Astrocyte of the spinal cord (primary cell): ENCODE measurements around the gene CEP192.
"Not testable (repeated sequence)": the region's sequence is repeated elsewhere in the genome, so short reads cannot be mapped to it uniquely, and the experiment has no call there.

Source experiments
- DNase-seq: peaks from one replicate; pipeline ENCODE4 v3.0.0; 2011; ENCODE audit warnings: low read depth, low spot score
- H3K4me3 ChIP-seq: 2 replicates; pipeline ENCODE4 v1.5.1; 2011; ENCODE audit warnings: low read depth, mild to moderate bottlenecking, low read length, moderate library complexity
- in situ Hi-C: cut with HindIII; loops from 2 replicates; pipeline ENCODE4 v1.10.0; 2017; ENCODE audit warnings: low sequenced_read_pairs
- TF ChIP-seq, protein P1 (sequence below): IDR thresholded peaks from 2 replicates; pipeline ENCODE4 v1.5.1; 2012; ENCODE audit warnings: low read depth, mild to moderate bottlenecking, low read length, inconsistent platforms

Gene CEP192

DNA sequence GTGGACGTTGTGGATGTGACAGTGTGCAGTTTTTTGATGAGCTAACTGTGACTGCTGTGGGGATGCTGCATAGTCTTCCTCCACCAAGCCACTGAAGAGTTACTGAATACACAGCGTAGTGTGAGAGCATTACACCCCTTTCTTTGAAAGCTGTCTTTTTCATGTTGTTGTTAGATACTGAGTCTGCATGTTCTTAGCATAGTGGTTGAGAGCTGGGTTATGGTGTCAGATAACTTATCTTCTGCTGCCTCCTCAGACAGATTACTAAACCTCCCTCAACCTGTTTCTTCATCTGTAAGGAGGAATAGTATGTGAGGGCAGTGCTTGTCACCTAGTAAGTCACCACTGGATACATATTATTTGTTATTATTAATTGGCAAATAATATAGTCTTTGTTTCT, 63.2 kb downstream of the CEP192 start:
- TF ChIP-seq, protein P1, sequence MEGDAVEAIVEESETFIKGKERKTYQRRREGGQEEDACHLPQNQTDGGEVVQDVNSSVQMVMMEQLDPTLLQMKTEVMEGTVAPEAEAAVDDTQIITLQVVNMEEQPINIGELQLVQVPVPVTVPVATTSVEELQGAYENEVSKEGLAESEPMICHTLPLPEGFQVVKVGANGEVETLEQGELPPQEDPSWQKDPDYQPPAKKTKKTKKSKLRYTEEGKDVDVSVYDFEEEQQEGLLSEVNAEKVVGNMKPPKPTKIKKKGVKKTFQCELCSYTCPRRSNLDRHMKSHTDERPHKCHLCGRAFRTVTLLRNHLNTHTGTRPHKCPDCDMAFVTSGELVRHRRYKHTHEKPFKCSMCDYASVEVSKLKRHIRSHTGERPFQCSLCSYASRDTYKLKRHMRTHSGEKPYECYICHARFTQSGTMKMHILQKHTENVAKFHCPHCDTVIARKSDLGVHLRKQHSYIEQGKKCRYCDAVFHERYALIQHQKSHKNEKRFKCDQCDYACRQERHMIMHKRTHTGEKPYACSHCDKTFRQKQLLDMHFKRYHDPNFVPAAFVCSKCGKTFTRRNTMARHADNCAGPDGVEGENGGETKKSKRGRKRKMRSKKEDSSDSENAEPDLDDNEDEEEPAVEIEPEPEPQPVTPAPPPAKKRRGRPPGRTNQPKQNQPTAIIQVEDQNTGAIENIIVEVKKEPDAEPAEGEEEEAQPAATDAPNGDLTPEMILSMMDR, result no peak
- DNase-seq, result no peak
- in situ Hi-C loops, result no loop called here
- H3K4me3 ChIP-seq, result no peak overlapping the region

DNA sequence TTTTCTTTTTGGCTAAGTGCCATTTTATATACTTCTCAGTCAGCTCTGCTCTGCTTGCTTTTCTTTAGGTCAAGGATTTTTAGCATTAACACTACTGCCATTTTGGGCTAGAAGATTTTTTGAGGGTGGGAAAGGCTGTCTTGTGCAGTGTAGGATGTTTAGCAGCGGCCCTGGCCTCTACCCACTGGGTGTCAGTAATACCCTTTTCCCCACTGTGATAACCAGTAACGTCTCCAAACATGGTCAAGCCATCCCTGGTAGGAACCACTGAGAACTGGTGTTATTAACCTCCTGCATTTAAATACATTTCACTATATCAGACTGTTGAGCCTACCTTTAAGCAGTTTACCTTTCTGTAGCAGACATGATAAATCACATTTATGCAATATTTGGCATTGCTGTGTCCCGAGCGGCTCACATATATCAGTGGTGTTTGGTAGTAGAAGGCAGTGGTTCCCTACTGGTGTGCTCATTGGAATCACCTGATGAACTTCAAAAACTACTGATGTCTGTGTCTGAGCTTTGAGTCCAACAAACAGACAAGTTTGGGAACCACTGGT, 70.5 kb downstream of the CEP192 start:
- in situ Hi-C loops, result no loop called here
- no peak overlapping the region for H3K4me3 ChIP-seq
- TF ChIP-seq, protein P1, result no peak
- DNase-seq, result no peak

DNA sequence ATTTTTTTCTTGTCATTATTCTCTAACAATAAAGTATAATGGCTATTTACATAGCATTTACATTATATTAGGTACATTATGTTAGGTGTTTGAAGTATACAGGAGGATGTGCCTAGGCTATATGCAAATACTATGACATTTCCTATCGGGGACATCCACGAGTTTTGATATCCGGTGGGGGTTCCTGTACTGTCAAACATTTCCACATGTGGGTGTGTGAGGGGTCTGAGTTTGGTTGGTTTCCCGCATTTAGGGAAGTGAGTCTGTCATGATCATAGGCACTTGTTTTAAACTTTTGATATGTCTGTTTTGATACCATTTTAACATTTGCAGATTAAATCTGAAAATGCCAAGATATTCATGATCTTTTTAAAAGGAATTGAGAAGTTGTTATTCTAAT, 76.0 kb downstream of the CEP192 start:
- no peak overlapping the region for H3K4me3 ChIP-seq
- no peak for DNase-seq
- TF ChIP-seq, protein P1, result no peak
- in situ Hi-C loops, result no loop called here

DNA sequence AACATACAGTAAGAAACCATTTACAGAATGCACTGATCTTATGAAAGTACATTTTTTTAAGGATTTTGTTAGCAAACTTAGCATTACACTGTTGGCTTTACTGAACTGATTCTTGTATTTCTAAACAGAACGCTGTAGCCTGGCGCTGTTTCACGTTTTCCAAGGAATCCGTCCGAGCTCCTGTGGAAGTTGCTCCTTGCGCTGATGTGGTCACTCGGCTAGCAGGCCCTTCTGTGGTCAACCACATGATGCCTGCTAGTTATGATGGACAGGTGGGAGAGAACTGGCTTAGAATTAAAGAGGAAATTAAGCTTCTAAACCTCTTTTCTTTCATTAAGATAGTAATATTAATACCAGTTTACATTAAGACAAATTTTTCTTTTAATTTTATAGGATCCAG, 76.8 kb downstream of the CEP192 start:
- TF ChIP-seq, protein P1, result no peak
- no peak for DNase-seq
- H3K4me3 ChIP-seq, result no peak overlapping the region
- in situ Hi-C loops, result no loop called here

DNA sequence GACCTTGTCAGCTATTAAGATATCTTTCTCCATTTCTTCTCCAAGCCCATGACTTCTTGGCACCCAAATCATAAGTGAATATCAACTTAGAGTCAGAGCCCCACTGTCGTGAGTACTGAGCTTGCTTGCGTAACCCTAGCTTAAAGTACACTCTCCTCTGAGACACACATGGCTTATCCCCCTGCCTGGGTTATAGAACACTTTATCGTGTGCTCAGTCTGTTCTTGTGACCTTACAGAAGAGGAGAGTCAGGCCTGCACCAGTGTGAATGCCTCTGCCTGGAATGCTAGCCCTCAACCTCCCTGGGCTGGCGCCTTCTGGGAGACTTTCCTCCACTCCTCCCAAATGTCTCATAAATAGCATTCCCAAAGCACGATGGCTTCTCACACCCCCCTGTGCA, 79.3 kb downstream of the CEP192 start:
- in situ Hi-C loops, result no loop called here
- no peak for DNase-seq
- H3K4me3 ChIP-seq, result no peak overlapping the region
- TF ChIP-seq, protein P1, result no peak

DNA sequence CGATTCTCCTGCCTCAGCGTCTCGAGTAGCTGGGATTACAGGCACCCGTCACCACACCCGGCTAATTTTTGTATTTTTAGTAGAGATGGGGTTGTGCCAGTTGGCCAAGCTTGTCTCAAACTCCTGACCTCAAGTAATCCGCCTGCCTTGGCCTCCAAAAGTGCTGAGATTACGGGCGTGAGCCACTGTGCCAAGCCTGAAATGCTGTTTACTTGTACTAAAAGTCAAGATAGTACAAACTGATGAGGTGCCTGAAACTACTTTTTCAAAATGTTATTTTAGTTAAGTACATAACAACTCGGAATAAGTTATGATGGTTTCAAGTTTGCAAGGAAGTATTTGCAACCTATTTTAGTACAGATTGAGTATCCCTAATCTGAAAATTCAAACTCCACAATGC, 85.7 kb downstream of the CEP192 start:
- in situ Hi-C loops, result no loop called here
- TF ChIP-seq, protein P1, result no peak
- no peak overlapping the region for H3K4me3 ChIP-seq
- DNase-seq, result no peak

DNA sequence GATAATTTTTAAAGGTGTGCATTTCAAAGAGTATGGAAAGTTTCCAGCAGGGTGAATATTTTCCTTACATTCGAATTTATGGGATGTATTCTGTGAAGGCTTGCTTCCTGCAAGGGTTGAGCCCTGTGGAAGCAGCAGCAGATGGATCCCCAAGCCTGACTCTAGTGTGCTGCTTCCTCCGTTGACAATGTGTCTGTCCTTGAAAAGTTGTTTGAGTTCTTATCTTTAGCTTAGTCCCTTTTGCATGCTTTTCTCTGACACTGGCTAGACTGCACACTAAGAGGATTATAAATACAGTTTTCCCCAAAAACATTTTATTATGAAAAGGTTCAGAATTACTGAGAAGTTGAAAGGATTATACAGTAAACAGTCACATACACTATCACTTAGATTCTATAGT, 86.3 kb downstream of the CEP192 start:
- H3K4me3 ChIP-seq, result no peak overlapping the region
- TF ChIP-seq, protein P1, result no peak
- in situ Hi-C loops, result no loop called here
- no peak for DNase-seq

DNA sequence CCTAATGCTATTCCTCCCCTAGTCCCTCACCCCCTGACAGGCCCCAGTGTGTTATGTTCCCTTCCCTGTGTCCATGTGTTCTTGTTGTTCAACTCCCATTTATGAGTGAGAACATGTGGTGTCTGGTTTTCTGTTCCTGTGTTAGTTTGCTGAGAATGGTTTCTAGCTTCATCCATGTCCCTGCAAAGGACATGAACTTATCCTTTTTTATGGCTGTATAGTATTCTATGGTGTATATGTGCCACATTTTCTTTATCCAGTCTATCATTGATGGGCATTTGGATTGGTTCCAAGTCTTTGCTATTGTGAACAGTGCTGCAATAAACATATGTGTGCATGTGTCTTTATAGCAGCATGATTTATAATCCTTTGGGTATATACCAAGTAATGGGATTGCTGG, 86.9 kb downstream of the CEP192 start:
- in situ Hi-C loops, H3K4me3 ChIP-seq, DNase-seq: not testable (repeated sequence)
